Measurements from ENCODE around the gene EXOC4. TPM values are rescaled to one million over a fixed set of nuclear protein-coding genes. Genes with fewer than 3 reads are reported as not detected.

Gene EXOC4
- polyA plus RNA-seq, 3 donors, result 76.4 to 81.9 (median 78.9) TPM

- no peak for DNase-seq (ENCODE audit: low read depth in 3 of 3, low spot score in 2 of 3)
Measured at GRCh38 chr7:133797818-133798520, 545.1 kb downstream of the EXOC4 start.

- DNase-seq (ENCODE audit: low read depth in 3 of 3, low spot score in 2 of 3), result no peak
Measured at GRCh38 chr7:133801341-133801740, 548.5 kb downstream of the EXOC4 start.

GRCh38 chr7:133804127-133804526, 551.2 kb downstream of the EXOC4 start:
- DNase-seq (ENCODE audit: low read depth in 3 of 3, low spot score in 2 of 3), result no peak

GRCh38 chr7:133805426-133805825, 552.5 kb downstream of the EXOC4 start:
- DNase-seq (ENCODE audit: low read depth in 3 of 3, low spot score in 2 of 3), result no peak

GRCh38 chr7:133807624-133808492, 555.0 kb downstream of the EXOC4 start:
- no peak for DNase-seq (ENCODE audit: low read depth in 3 of 3, low spot score in 2 of 3)

- DNase-seq (ENCODE audit: low read depth in 3 of 3, low spot score in 2 of 3), result no peak
Measured at GRCh38 chr7:133808493-133808866, 555.6 kb downstream of the EXOC4 start.

GRCh38 chr7:133812877-133813276, 560.0 kb downstream of the EXOC4 start:
- no peak for DNase-seq (ENCODE audit: low read depth in 3 of 3, low spot score in 2 of 3)

GRCh38 chr7:133815611-133816210, 562.8 kb downstream of the EXOC4 start:
- no peak for DNase-seq (ENCODE audit: low read depth in 3 of 3, low spot score in 2 of 3)

GRCh38 chr7:133819695-133820094, 566.8 kb downstream of the EXOC4 start:
- no peak for DNase-seq (ENCODE audit: low read depth in 3 of 3, low spot score in 2 of 3)

- DNase-seq (ENCODE audit: low read depth in 3 of 3, low spot score in 2 of 3), result no peak
Measured at GRCh38 chr7:133820584-133820983, 567.7 kb downstream of the EXOC4 start.

- DNase-seq (ENCODE audit: low read depth in 3 of 3, low spot score in 2 of 3), result no peak
Measured at GRCh38 chr7:133821171-133821570, 568.3 kb downstream of the EXOC4 start.

GRCh38 chr7:133822001-133822641, 569.2 kb downstream of the EXOC4 start:
- DNase-seq (ENCODE audit: low read depth in 3 of 3, low spot score in 2 of 3), result no peak

- no peak for DNase-seq (ENCODE audit: low read depth in 3 of 3, low spot score in 2 of 3)
Measured at GRCh38 chr7:133822868-133823552, 570.1 kb downstream of the EXOC4 start.

- no peak for DNase-seq (ENCODE audit: low read depth in 3 of 3, low spot score in 2 of 3)
Measured at GRCh38 chr7:133824132-133824531, 571.3 kb downstream of the EXOC4 start.

- DNase-seq (ENCODE audit: low read depth in 3 of 3, low spot score in 2 of 3), result no peak
Measured at GRCh38 chr7:133827707-133828623, 575.1 kb downstream of the EXOC4 start.

GRCh38 chr7:133828906-133829305, 576.0 kb downstream of the EXOC4 start:
- no peak for DNase-seq (ENCODE audit: low read depth in 3 of 3, low spot score in 2 of 3)

GRCh38 chr7:133829336-133829897, 576.5 kb downstream of the EXOC4 start:
- peak in 1 of 3 donors; percentile 52 for DNase-seq (ENCODE audit: low read depth in 3 of 3, low spot score in 2 of 3)

- no peak for DNase-seq (ENCODE audit: low read depth in 3 of 3, low spot score in 2 of 3)
Measured at GRCh38 chr7:133830081-133830480, 577.2 kb downstream of the EXOC4 start.

GRCh38 chr7:133836666-133837065, 583.8 kb downstream of the EXOC4 start:
- no peak for DNase-seq (ENCODE audit: low read depth in 3 of 3, low spot score in 2 of 3)
